HT1080 (cell line): ENCODE results near the gene NRIP3. TPM values are rescaled to one million over a fixed set of nuclear protein-coding genes. Genes with fewer than 3 reads are reported as not detected.

Source experiments
- DNase-seq: peaks from one replicate; pipeline ENCODE4 v3.0.0-alpha.2; 2015; ENCODE audit warnings: low read depth
- small RNA-seq: library from RNA; depleted of rRNA; stranded (forward); fragments of <200 nt; gene quantifications from one replicate; pipeline ENCODE3, GENCODE V24; 2014
- total RNA-seq: library from RNA; depleted of rRNA; stranded (reverse); fragments of >200 nt; shearing (Covaris generic); gene quantifications from 2 replicates; pipeline ENCODE4 v1.2.3, GENCODE V29; 2014; rRNA removed

Gene NRIP3
- total RNA-seq, 1 experiment from 2014 or later = 52.6 TPM

DNA sequence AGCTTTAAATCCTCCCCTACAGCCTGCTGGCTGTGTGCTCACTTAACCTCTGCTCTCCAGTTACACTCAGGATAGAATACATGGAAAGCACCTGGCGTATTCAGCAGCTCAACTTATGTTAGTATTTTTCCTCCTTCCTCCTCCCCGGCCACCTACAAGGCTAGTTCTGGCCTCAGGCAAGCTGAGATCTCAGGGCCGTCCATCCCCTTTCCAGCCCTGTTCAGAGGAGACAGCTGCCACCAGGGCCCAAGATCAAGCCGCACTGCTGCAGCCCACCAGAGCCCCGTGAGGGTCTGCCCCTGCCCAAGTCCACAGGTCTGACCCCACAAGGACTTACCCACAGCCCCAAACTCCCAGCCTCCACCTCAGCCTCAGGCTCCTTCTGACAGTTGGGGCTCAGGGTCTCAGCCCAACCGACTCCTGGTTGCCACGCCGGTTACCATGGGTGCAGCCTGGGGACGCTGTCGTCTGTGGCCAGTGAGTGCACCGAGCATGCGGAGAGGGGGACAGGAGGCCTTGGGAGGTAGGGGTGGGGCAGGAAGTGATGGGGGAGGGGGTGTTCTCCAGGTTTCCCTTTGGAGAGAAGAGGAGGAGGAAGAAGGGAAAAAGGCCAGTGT lies 71.1 kb downstream of the NRIP3 start, which contains the start of gene C11orf16:
Gene C11orf16, minus strand, starts transcription at position 384 of the 617 bp plus-strand sequence. CDS start 639 bp downstream, outside the sequence.
- DNase-seq = no peak

Small RNAs within 50 kb of the gene (small RNA-seq; reads per million reads assigned to genes)
- gene RF00019 = not detected

Other genes starting within 250 kb of the NRIP3 start
- 30.3 and 34.1 TPM in 2 replicates for gene AKIP1, start 92.8 kb downstream of the NRIP3 start, total RNA-seq
- gene C11orf16, start 71.1 kb downstream of the NRIP3 start, total RNA-seq = not detected in 2 replicates
- gene ASCL3, start 61.0 kb downstream of the NRIP3 start, total RNA-seq = not detected in 2 replicates
- gene TMEM9B, start 39.6 kb downstream of the NRIP3 start, total RNA-seq = 44.6 and 52.8 TPM in 2 replicates
- 0.71 and 1.5 TPM in 2 replicates for gene SCUBE2, start 87.6 kb upstream of the NRIP3 start, total RNA-seq